ENCODE results near the gene RILP. TPM values are rescaled to one million over a fixed set of nuclear protein-coding genes. Genes with fewer than 3 reads are reported as not detected.
A peak's percentile ranks its signal among the peaks of the same experiment; 100 is the strongest.
"Not testable (repeated sequence)": the region's sequence is repeated elsewhere in the genome, so short reads cannot be mapped to it uniquely, and the experiment has no call there.

RILP gene, protein sequence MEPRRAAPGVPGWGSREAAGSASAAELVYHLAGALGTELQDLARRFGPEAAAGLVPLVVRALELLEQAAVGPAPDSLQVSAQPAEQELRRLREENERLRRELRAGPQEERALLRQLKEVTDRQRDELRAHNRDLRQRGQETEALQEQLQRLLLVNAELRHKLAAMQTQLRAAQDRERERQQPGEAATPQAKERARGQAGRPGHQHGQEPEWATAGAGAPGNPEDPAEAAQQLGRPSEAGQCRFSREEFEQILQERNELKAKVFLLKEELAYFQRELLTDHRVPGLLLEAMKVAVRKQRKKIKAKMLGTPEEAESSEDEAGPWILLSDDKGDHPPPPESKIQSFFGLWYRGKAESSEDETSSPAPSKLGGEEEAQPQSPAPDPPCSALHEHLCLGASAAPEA
- total RNA-seq: 31.4 TPM
- long read RNA-seq, partial matches to known transcripts: 3 of 8 reads
- long read RNA-seq, other reads (novel, unspliced or antisense): 3 of 8 reads

- DNase-seq (ENCODE audit: low spot score): no peak
These were observed at the start of gene RILP for GRCh38 chr17:1649844-1650501. TSS of gene RILP (minus strand) at chr17:1649866. CDS start at chr17:1649804, 62 bp downstream.

DNA sequence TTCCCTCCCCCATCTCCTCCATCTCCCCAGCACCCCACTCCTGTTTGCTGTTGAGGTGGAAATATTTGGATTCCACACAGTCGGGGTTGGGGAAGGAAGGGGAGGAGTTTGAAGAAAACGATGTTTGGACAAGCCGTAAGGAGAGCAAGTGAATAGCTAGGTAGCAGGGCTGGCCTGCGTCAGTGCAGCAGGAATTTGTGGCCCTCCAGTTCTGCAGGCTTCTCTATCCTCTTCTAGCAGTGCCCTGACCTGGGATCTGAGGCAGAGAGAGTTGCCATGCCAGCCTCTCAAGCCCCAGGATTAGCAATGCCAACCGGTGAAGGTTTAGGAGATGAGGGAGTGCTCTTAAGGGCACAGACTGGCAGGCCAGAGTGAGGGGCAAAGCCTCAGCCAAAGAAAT lies 48.0 kb upstream of the RILP start:
- DNase-seq (ENCODE audit: low spot score): no peak

GRCh38 chr17:1695365-1695764 lies 45.7 kb upstream of the RILP start:
- no peak for DNase-seq (ENCODE audit: low spot score)

- DNase-seq (ENCODE audit: low spot score): no peak
These were observed 43.7 kb upstream of the RILP start for GRCh38 chr17:1693339-1693738.

- no peak for DNase-seq (ENCODE audit: low spot score)
These were observed 41.0 kb upstream of the RILP start for GRCh38 chr17:1690544-1691221.

GRCh38 chr17:1688405-1688804 lies 38.7 kb upstream of the RILP start:
- DNase-seq (ENCODE audit: low spot score): not testable (repeated sequence)

GRCh38 chr17:1686086-1686485 lies 36.4 kb upstream of the RILP start:
- DNase-seq (ENCODE audit: low spot score): no peak

GRCh38 chr17:1684378-1685189 lies 34.9 kb upstream of the RILP start, which contains the start of gene PRPF8:
TSS of gene PRPF8 (minus strand) at chr17:1684867. CDS start at chr17:1684571, 296 bp downstream.
- peak; percentile 99 for DNase-seq (ENCODE audit: low spot score)

- no peak for DNase-seq (ENCODE audit: low spot score)
These were observed 33.8 kb upstream of the RILP start for GRCh38 chr17:1683459-1683858.

- DNase-seq (ENCODE audit: low spot score): no peak
These were observed 26.7 kb upstream of the RILP start for GRCh38 chr17:1676401-1676800.

- DNase-seq (ENCODE audit: low spot score): no peak
These were observed 23.5 kb upstream of the RILP start for GRCh38 chr17:1673041-1673785.

- DNase-seq (ENCODE audit: low spot score): not testable (repeated sequence)
These were observed 14.3 kb upstream of the RILP start for GRCh38 chr17:1663934-1664333.

DNA sequence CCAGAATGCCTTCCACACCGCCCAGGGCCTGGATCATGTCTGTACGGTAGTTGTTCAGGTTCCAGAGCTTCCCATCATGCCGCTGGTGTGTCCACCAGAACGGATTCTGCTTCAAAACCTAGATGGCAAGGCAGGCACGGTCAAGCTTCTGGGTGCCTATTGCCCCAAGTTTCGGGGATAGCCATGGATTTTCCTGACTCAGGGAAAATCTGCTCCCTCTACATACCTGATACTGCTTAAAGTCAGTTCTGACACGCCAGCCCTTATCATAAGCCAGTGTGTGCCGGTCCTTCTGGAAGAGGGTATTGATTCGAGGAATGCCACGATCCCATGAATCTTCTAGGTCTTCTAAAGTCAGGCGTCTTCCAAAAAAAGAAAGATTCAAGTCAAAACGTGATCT lies 11.4 kb upstream of the RILP start:
- no peak for DNase-seq (ENCODE audit: low spot score)

- no peak for DNase-seq (ENCODE audit: low spot score)
These were observed 8.4 kb upstream of the RILP start for GRCh38 chr17:1658100-1658499.

- DNase-seq (ENCODE audit: low spot score): no peak
These were observed 4.1 kb upstream of the RILP start for GRCh38 chr17:1653735-1654134.

GRCh38 chr17:1652794-1653193 lies 3.1 kb upstream of the RILP start:
- not testable (repeated sequence) for DNase-seq (ENCODE audit: low spot score)

- no peak for DNase-seq (ENCODE audit: low spot score)
These were observed 1.8 kb upstream of the RILP start for GRCh38 chr17:1651559-1651844.

DNA sequence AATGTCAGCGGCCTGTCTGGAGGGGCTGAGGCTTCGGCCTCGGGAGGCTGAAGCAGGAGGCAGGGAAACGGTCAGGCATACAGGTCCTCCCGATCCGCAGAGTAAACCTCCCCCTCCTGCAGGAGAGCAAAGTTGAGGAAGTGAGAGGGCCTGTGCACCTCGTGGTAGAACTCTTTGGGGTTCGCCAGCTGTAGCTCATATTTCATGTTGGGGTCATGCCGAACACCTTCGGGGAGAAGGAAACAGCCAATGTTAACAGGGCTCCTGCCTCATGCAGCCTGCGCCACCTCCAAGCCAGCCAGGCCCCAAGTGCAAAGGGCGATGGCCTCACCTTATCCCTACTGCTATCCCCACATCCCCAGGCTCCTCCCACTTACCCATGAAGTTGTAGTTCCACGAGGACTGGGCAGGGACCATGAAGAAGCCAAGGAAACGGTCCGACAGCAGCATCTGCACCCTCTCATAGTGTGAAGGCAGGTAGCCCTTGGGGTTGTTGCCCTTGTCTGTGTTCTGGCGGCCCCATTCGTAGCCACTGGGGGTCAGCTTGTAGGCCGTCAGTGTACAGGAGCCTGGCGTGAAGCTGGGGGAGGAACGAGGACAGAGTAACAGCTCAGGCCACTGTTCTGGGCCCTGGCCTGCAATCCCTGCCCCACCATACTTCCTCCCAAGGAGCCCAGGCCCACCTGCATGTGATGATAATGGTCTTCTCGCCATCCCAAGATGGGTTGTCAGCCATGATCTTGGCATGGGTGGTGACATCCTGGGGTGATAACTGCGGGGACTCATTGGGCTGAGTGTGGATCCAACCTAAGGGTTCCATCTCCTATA lies 1.3 kb upstream of the RILP start:
- DNase-seq (ENCODE audit: low spot score): no peak

- peak; percentile 98 for DNase-seq (ENCODE audit: low spot score)
These were observed 463 bp downstream of the RILP start for GRCh38 chr17:1648963-1649843.
